Measurements from ENCODE around the gene SNCA.

The SNCA gene

DNA sequence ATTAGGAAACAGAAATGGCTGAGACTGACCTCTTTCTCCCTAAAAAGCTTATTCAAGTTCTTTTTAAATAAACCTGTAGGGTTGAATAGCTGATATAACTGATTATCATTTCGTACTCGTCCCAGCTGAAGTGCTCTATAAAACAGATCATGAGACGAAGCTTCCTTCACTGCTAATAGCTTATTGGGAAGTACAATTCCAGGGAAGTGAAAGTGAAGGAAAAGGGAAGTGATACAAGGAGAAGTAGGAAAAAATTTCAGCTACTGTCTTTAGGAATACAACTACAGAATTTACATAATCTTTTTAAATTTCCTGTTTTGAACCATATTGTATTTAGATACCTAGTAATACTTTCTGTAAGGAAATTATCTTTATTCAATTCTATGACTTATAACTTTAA is 103.0 kb downstream of the SNCA start:
- TF ChIP-seq, protein P1, sequence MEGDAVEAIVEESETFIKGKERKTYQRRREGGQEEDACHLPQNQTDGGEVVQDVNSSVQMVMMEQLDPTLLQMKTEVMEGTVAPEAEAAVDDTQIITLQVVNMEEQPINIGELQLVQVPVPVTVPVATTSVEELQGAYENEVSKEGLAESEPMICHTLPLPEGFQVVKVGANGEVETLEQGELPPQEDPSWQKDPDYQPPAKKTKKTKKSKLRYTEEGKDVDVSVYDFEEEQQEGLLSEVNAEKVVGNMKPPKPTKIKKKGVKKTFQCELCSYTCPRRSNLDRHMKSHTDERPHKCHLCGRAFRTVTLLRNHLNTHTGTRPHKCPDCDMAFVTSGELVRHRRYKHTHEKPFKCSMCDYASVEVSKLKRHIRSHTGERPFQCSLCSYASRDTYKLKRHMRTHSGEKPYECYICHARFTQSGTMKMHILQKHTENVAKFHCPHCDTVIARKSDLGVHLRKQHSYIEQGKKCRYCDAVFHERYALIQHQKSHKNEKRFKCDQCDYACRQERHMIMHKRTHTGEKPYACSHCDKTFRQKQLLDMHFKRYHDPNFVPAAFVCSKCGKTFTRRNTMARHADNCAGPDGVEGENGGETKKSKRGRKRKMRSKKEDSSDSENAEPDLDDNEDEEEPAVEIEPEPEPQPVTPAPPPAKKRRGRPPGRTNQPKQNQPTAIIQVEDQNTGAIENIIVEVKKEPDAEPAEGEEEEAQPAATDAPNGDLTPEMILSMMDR (conservative IDR thresholded peaks at IDR 0.05; ENCODE audit: low read depth, low read length): no peak

DNA sequence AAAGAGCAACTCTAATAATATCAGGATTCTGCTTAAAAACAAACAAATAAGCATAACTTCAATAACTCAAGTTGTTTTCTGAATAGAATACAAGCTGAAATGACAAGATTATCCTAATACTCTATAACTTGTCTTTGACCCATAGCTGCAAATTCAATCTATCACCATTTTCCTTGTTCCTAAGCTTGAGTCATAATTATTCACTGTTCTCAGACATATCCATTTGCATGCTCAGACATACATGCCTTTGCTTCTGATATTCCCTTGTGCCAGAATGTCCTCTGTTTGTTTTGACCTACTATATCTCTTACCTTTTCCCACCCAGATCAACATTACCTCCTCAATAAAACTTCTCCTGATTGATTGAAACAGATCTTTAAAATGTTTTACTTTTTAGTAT is 109.7 kb downstream of the SNCA start:
- H3K4me3 ChIP-seq (ENCODE audit: low read length): no peak overlapping the region
- TF ChIP-seq, protein P1 (conservative IDR thresholded peaks at IDR 0.05; ENCODE audit: low read depth, low read length): no peak
- no peak for DNase-seq (ENCODE audit: low read depth)

More for the DNA sequence above, 103.0 kb downstream of the SNCA start:
- H3K4me3 ChIP-seq (ENCODE audit: low read length): no peak overlapping the region
- no peak for DNase-seq (ENCODE audit: low read depth)

DNA sequence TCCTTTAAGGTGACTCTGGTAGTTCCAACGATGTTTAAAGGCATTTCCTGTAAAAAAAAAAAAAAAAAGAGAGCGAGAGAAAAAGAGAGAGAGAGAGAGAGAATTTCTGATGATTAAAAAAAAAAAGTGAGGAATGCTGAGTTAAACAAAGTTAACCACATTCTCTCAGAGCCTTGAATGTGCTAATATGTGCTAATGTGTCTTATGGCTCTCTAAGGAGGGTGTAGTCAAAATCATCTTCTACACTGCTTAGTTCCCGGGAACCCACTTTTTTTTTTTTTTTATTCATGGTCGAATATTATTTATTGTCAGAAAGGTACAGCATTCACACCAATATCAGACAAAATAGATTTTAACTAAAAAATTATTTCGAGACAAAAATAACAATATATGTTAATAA is 111.7 kb downstream of the SNCA start:
- no peak overlapping the region for H3K4me3 ChIP-seq (ENCODE audit: low read length)
- TF ChIP-seq, protein P1 (conservative IDR thresholded peaks at IDR 0.05; ENCODE audit: low read depth, low read length): no peak
- DNase-seq (ENCODE audit: low read depth): no peak

DNA sequence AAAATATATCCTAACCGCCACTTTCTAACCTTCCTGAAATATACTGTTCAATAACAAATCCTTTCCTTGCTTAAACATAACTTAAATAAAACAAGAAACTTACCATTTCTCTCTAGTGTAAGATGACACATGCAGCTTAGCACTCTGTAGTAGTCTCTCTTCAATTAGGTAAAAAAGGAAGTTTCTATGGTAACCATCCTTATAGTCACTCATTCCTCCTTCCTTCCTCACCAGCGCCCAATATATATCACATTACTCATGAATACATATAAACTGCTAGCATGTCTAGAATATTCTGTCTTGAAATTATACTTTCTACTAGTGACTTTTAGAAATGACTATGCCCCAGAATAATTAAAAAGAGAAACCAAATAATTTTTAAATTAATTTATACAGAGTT is 112.2 kb downstream of the SNCA start:
- TF ChIP-seq, protein P1 (conservative IDR thresholded peaks at IDR 0.05; ENCODE audit: low read depth, low read length): no peak
- peak; percentile 30 for DNase-seq (ENCODE audit: low read depth)
- no peak overlapping the region for H3K4me3 ChIP-seq (ENCODE audit: low read length)

DNA sequence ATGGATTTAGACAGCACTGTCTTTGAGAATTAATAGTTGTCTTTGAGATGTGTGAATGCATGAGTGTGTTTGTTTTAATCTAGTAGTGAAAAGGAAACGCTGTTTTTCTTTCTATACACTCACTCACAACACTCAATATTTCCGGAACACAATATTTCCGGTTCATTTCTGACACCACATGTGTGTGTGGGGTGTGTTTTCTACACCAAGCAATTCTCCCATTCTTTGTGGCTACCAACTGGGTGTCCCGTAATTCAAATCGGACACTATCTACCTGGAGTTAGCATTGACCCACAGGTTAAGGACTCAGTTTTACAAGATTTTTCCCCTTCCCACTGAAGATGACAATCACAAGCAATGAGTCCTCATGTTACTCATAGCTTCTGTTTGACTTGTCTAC is 113.9 kb downstream of the SNCA start:
- no peak overlapping the region for H3K4me3 ChIP-seq (ENCODE audit: low read length)
- TF ChIP-seq, protein P1 (conservative IDR thresholded peaks at IDR 0.05; ENCODE audit: low read depth, low read length): no peak
- DNase-seq (ENCODE audit: low read depth): no peak

DNA sequence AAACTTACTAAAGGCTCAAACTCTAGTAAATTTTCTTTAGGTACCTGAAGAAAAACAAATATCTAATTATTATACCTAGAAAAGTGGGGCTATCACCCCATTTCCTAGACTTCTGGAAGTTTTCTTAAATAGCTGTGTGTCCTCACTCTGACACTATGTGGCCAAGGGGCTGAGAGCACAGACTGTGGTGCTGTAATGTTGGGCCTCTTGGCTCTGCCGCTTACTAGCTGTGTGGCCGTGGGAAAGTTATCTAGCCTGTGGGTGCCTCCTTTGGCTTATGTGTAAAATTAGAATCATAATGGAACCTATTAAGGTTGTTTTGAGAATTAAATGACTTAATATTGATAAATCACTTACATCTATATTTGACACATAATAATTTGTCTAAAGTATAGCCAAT is 114.4 kb downstream of the SNCA start:
- TF ChIP-seq, protein P1 (conservative IDR thresholded peaks at IDR 0.05; ENCODE audit: low read depth, low read length): no peak
- no peak overlapping the region for H3K4me3 ChIP-seq (ENCODE audit: low read length)
- DNase-seq (ENCODE audit: low read depth): no peak

DNA sequence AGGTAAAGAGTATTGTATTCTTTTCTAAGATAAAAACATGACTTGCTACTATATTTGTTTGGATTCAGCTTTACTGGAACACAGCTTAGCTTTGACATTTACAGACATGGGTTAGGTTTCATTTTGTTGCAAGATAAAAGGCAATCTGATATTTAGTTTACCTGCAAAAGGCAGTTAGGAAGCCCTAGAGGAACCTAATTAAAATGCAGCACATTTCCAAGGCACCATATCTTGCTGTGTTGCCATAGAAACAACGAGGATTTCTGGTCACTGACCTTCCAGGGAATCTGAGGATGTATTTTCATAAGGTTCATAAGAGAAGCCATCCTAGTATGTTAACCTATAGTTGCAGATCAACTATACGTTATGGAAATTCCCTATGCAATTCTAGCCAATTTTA is 116.0 kb downstream of the SNCA start:
- TF ChIP-seq, protein P1 (conservative IDR thresholded peaks at IDR 0.05; ENCODE audit: low read depth, low read length): no peak
- DNase-seq (ENCODE audit: low read depth): no peak
- H3K4me3 ChIP-seq (ENCODE audit: low read length): no peak overlapping the region

Data from retinal pigment epithelial cell (primary cell).